H1 (cell line): ENCODE measurements around the gene PDGFB. TPM values are rescaled to one million over a fixed set of nuclear protein-coding genes. Genes with fewer than 3 reads are reported as not detected.
A peak's percentile ranks its signal among the peaks of the same experiment; 100 is the strongest.

Experiments
- CTCF ChIA-PET: fragments of 300-600 bp; sonication (Branson Sonifier 250); formaldehyde crosslinking; loops from one replicate; lab custom pipeline; 2021; ENCODE audit not compliant: partially characterized antibody; lab: Charles Lee
- POLR2A ChIA-PET: fragments of 300-600 bp; sonication (Branson Sonifier 250); formaldehyde crosslinking; loops from one replicate; lab custom pipeline; 2021; ENCODE audit warnings: inconsistent platforms; ENCODE audit not compliant: partially characterized antibody; lab: Charles Lee
- DNase-seq, 2 experiments: peaks; one replicate each; pipeline versions ENCODE4 v3.0.0 to v3.0.0-alpha.2; 2010 to 2022; ENCODE audit warnings: low spot score in 2 of 2, low read depth in 1 of 2, mixed read lengths in 1 of 2
- FAIRE-seq: peaks from 2 replicates; lab custom pipeline; 2011; peaks lifted over from hg19 to GRCh38; lab: Jason Lieb, UNC
- H2AFZ ChIP-seq: 2 replicates; pipeline ENCODE4 v1.8.1; 2012; ENCODE audit warnings: low read length, inconsistent platforms
- H2AK5ac ChIP-seq: 2 replicates; pipeline ENCODE4 v1.6.1; 2013; ENCODE audit warnings: low read depth, low read length
- H2BK120ac ChIP-seq: replicated peaks from 2 replicates; pipeline ENCODE3; 2013; ENCODE audit warnings: low read depth, low read length, inconsistent platforms
- H2BK12ac ChIP-seq: 2 replicates; pipeline ENCODE4 v1.6.1; 2013; ENCODE audit warnings: low read depth, low read length
- H2BK15ac ChIP-seq: 2 replicates; pipeline ENCODE4 v1.6.1; 2013; ENCODE audit warnings: low read length
- H2BK20ac ChIP-seq: 2 replicates; pipeline ENCODE4 v1.6.1; 2013; ENCODE audit warnings: low read length
- H2BK5ac ChIP-seq: 2 replicates; pipeline ENCODE4 v1.6.1; 2013; ENCODE audit warnings: low read depth, low read length
- H3K14ac ChIP-seq: 2 replicates; pipeline ENCODE4 v1.6.1; 2013; ENCODE audit warnings: inconsistent platforms; ENCODE audit not compliant: insufficient read length
- H3K18ac ChIP-seq: 2 replicates; pipeline ENCODE4 v1.6.1; 2013; ENCODE audit warnings: low read length; ENCODE audit errors: extremely low read depth
- H3K23ac ChIP-seq: 2 replicates; pipeline ENCODE4 v1.6.1; 2013; ENCODE audit warnings: inconsistent platforms; ENCODE audit not compliant: insufficient read length
- H3K23me2 ChIP-seq: 2 replicates; pipeline ENCODE4 v1.6.1; 2013; ENCODE audit warnings: low read depth, low read length
- H3K27ac ChIP-seq: 2 replicates; pipeline ENCODE4 v1.6.1; 2011; ENCODE audit warnings: low read depth, low read length, inconsistent platforms
- H3K27me3 ChIP-seq, 4 experiments: replicated peaks in 1 of 4; 1 replicate in 1 of 4; 2 replicates in 3 of 4; pipeline versions ENCODE4 v1.6.1 to v1.8.1; 2011 to 2013; ENCODE audit warnings: low read length in 3 of 4, mild to moderate bottlenecking in 3 of 4, inconsistent platforms in 2 of 4, mixed read lengths in 2 of 4, moderate library complexity in 1 of 4; ENCODE audit not compliant: control insufficient read depth in 3 of 4, insufficient read depth in 3 of 4; ENCODE audit errors: extremely low read depth in 1 of 4
- H3K36me3 ChIP-seq, 4 experiments: 2 replicates each; pipeline versions ENCODE4 v1.6.1 to v1.8.1; 2011 to 2013; ENCODE audit warnings: mild to moderate bottlenecking in 4 of 4, low read length in 3 of 4, moderate library complexity in 2 of 4, control low read depth in 1 of 4, inconsistent platforms in 1 of 4; ENCODE audit not compliant: insufficient read depth in 4 of 4, control insufficient read depth in 2 of 4
- H3K4ac ChIP-seq: replicated peaks from 2 replicates; pipeline ENCODE3; 2013; ENCODE audit warnings: low read length, low read depth, mixed read lengths, inconsistent platforms; ENCODE audit not compliant: insufficient read length
- H3K4me1 ChIP-seq, 4 experiments: replicated peaks in 1 of 4; 1 replicate in 1 of 4; 2 replicates in 3 of 4; pipeline versions ENCODE4 v1.6.1 to v1.8.1; 2011 to 2013; ENCODE audit warnings: low read length in 3 of 4, inconsistent platforms in 2 of 4, mixed read lengths in 1 of 4; ENCODE audit not compliant: insufficient read depth in 4 of 4, control insufficient read depth in 3 of 4
- H3K4me2 ChIP-seq, 2 experiments: 2 replicates each; pipeline versions ENCODE4 v1.6.1 to v1.8.1; 2011 to 2013; ENCODE audit warnings: low read depth in 2 of 2, low read length in 2 of 2, control low read depth in 1 of 2, inconsistent platforms in 1 of 2, mild to moderate bottlenecking in 1 of 2; ENCODE audit not compliant: insufficient read depth in 1 of 2
- H3K4me3 ChIP-seq, 4 experiments: fragments of 200-600, 300-600 bp in 1 of 4; sonication (generic), shearing (Covaris generic), sonication (Bioruptor Twin) in 1 of 4; 2 replicates each; pipeline versions ENCODE4 v1.5.1 to v1.8.1; 2011 to 2016; ENCODE audit warnings: low read length in 4 of 4, low read depth in 3 of 4, control low read depth in 2 of 4, inconsistent platforms in 2 of 4, mild to moderate bottlenecking in 2 of 4, mixed read lengths in 1 of 4, moderate library complexity in 1 of 4; ENCODE audit not compliant: insufficient read depth in 2 of 4; ENCODE audit errors: extremely low read depth in 1 of 4
- H3K56ac ChIP-seq: replicated peaks from 2 replicates; pipeline ENCODE3; 2013; ENCODE audit warnings: low read depth, mild to moderate bottlenecking, mixed read lengths, low read length, inconsistent platforms; ENCODE audit not compliant: insufficient read length
- H3K79me1 ChIP-seq: 2 replicates; pipeline ENCODE4 v1.6.1; 2013; ENCODE audit warnings: low read depth, low read length, control low read depth
- H3K79me2 ChIP-seq, 2 experiments: 2 replicates each; pipeline versions ENCODE4 v1.6.1 to v1.8.1; 2012 to 2013; ENCODE audit warnings: low read length in 2 of 2, mild to moderate bottlenecking in 2 of 2, inconsistent platforms in 1 of 2; ENCODE audit not compliant: insufficient read depth in 2 of 2, control insufficient read depth in 1 of 2
- H3K9ac ChIP-seq, 4 experiments: replicated peaks in 1 of 4; 1 replicate in 1 of 4; 2 replicates in 3 of 4; pipeline versions ENCODE4 v1.6.1 to v1.8.1; 2011 to 2013; ENCODE audit warnings: low read depth in 3 of 4, low read length in 3 of 4, control low read depth in 2 of 4, mild to moderate bottlenecking in 2 of 4, moderate library complexity in 2 of 4, inconsistent platforms in 1 of 4; ENCODE audit errors: extremely low read depth in 1 of 4
- H3K9me3 ChIP-seq, 2 experiments: 2 replicates each; pipeline versions ENCODE4 v1.6.1 to v1.8.1; 2012 to 2013; ENCODE audit warnings: mild to moderate bottlenecking in 2 of 2, moderate library complexity in 2 of 2, control low read depth in 1 of 2, inconsistent platforms in 1 of 2, low read depth in 1 of 2, low read length in 1 of 2, mixed read lengths in 1 of 2; ENCODE audit not compliant: insufficient read depth in 2 of 2
- H4K20me1 ChIP-seq, 2 experiments: replicated peaks in 1 of 2; 2 replicates each; pipeline versions ENCODE3 to v1.8.1; 2011 to 2013; ENCODE audit warnings: inconsistent platforms in 2 of 2, low read length in 2 of 2, mild to moderate bottlenecking in 1 of 2; ENCODE audit not compliant: insufficient read depth in 2 of 2, control insufficient read depth in 1 of 2
- H4K5ac ChIP-seq: 2 replicates; pipeline ENCODE4 v1.6.1; 2013; ENCODE audit warnings: low read length, low read depth, mixed read lengths, inconsistent platforms; ENCODE audit not compliant: insufficient read length
- H4K8ac ChIP-seq: 2 replicates; pipeline ENCODE4 v1.8.0; 2013; ENCODE audit warnings: mild to moderate bottlenecking, moderate library complexity, low read length, inconsistent platforms; ENCODE audit not compliant: insufficient read depth; ENCODE audit errors: extremely low read depth
- H4K91ac ChIP-seq: replicated peaks from 2 replicates; pipeline ENCODE3; 2013; ENCODE audit warnings: low read length, mixed read lengths, inconsistent platforms; ENCODE audit not compliant: insufficient read length
- CBX8 ChIP-seq: fragments of 300-800, 300-1000 bp; sonication (generic); IDR thresholded peaks from 2 replicates; pipeline ENCODE4 v1.7.1; 2016; ENCODE audit warnings: low read depth, low read length, borderline replicate concordance
- GABPA ChIP-seq: IDR thresholded peaks from 2 replicates; pipeline ENCODE4 v1.6.1; 2011; ENCODE audit warnings: mild to moderate bottlenecking, low read length, moderate library complexity, borderline replicate concordance; ENCODE audit not compliant: insufficient read depth
- HDAC6 ChIP-seq: IDR thresholded peaks from one replicate; pipeline ENCODE4 v1.7.1; 2012; ENCODE audit warnings: low read depth, mild to moderate bottlenecking, inconsistent platforms, low read length, moderate library complexity
- NRF1 ChIP-seq: IDR thresholded peaks from 2 replicates; pipeline ENCODE4 v1.6.1; 2011; ENCODE audit warnings: mild to moderate bottlenecking, low read depth, low read length, improper control_type of control experiment
- POLR2A ChIP-seq, 2 experiments: IDR thresholded peaks; 1 replicate in 1 of 2; 2 replicates in 1 of 2; pipeline ENCODE4 v1.6.1; 2011; ENCODE audit warnings: low read depth in 2 of 2, low read length in 2 of 2, mild to moderate bottlenecking in 2 of 2; ENCODE audit errors: control extremely low read depth in 1 of 2
- WGBS, 2 experiments: shearing (Covaris generic) in 1 of 2; methylation state at CpG; one replicate each; pipeline versions ENCODE4 v1.1.6 to v1.1.7; 2013 to 2015; ENCODE audit warnings: low lambda C conversion rate in 2 of 2, mixed read lengths in 2 of 2, inconsistent platforms in 1 of 2, low coverage in 1 of 2, missing lambda C conversion rate in 1 of 2; ENCODE audit not compliant: insufficient replicate concordance in 2 of 2, insufficient coverage in 1 of 2, insufficient read length in 1 of 2; ENCODE audit errors: extremely low coverage in 1 of 2, missing lambda C conversion rate in 1 of 2; 5-methylcytosine and 5-hydroxymethylcytosine counted together
- polyA plus RNA-seq, 7 experiments: library from polyadenylated mRNA; depleted of rRNA in 3 of 7; stranded (reverse) in 5 of 7; unstranded in 2 of 7; fragments of >200 nt in 5 of 7; fragments of 200-250 nt in 2 of 7; gene quantifications; 1 replicate in 5 of 7; 2 replicates in 1 of 7; 4 replicates in 1 of 7; pipeline versions ENCODE4 v1.2.1 to v1.2.3, GENCODE V29; 2011 to 2013; ENCODE audit warnings: missing spikeins in 2 of 7, mixed read lengths in 2 of 7
- total RNA-seq: library from RNA; stranded (reverse); fragmentation: NEBNext Ultra II Directional; extraction: Animal tissue kit (Norgen Biotek cat#: 25700); gene quantifications from 2 replicates; pipeline ENCODE4 v1.2.1, GENCODE V29; 2021

Gene PDGFB
- total and polyA plus RNA-seq, 2 of the 8 experiments (the other 6 are each of a cell fraction or from before 2014, with no cell fraction given): 3.9 to 8.5 TPM

- Histone ChIP-seq H3K9ac (no peak overlapping the region), H3K18ac (no peak overlapping the region), H2BK12ac (peak overlapping the region; percentile 78), H3K36me3 (no peaks in the 10 kb centered on the region), H3K27me3 (no peaks in the 10 kb centered on the region), H3K23me2 (no peaks in the 10 kb centered on the region; the same call in 1 of the 2 replicates), H3K79me2 (no peaks in the 10 kb centered on the region), H3K4ac (peak overlapping the region; percentile 84), H3K79me1 (no peaks in the 10 kb centered on the region), H3K4me3 (no peak overlapping the region), H2BK5ac (peak overlapping the region; percentile 63), H4K8ac (no peak overlapping the region; the same call in 1 of the 2 replicates), H3K4me2 (no peak overlapping the region), H3K9me3 (no peaks in the 10 kb centered on the region), H3K4me1 (peaks cover 0 to 14% (median 6%) of the 10 kb centered on the region in 4 experiments; a peak in 5 of 7 replicates), H3K14ac (no peak overlapping the region), H3K56ac (no peak overlapping the region), H4K5ac (no peak overlapping the region), H3K23ac (no peak overlapping the region), H3K27ac (no peak overlapping the region), H2AK5ac (peak overlapping the region; percentile 98), H2BK15ac (peak overlapping the region; percentile 97; the same call in 1 of the 2 replicates), H2BK20ac (peak overlapping the region; percentile 80; the same call in 1 of the 2 replicates), H4K20me1 (no peaks in the 10 kb centered on the region), H2AFZ (no peak overlapping the region), H2BK120ac (no peak overlapping the region), H4K91ac (peak overlapping the region; percentile 91)
- no peak for FAIRE-seq
- POLR2A ChIA-PET: interaction anchor here (1.0 to 5.3 kb wide), 11 partner anchors 21 to 111 kb away, joined by 3 to 28 read pairs (median 4); partner anchors contain the start of gene RPL3
- peak in 1 of 2 experiments; percentile 48 for DNase-seq
- CTCF ChIA-PET: interaction anchor here (1.4 to 2.1 kb wide), 5 partner anchors 8 to 103 kb away, joined by 3 to 8 read pairs (median 4); no protein-coding TSS in a partner anchor
- WGBS, 2 experiments: 91% methylated on average over 6 of the region's 11 CpGs; no CpG with 5 or more reads in 1 of the 2 experiments
- TF ChIP-seq HDAC6: no peak
- TF ChIP-seq GABPA: no peak
- peak in 1 of 2 experiments; percentile 58; a peak in 1 of 3 replicates for TF ChIP-seq POLR2A (IDR thresholded peaks at IDR 0.05; ENCODE audit: control extremely low read depth in 1 of 2, low read depth in 2 of 2, low read length in 2 of 2)
- no peak for TF ChIP-seq CBX8
- no peak for TF ChIP-seq NRF1
- TF ChIP-seq, all 59 proteins: peak for 1
Observed at GRCh38 chr22:39208013-39208680, 36.6 kb downstream of the PDGFB start.
